Astrocyte (in vitro differentiated cells and primary cell): ENCODE measurements around the gene FOXB1.

Source experiments
- EZH2 ChIP-seq: IDR thresholded peaks from 2 replicates; pipeline ENCODE4 v1.6.1; 2012; ENCODE audit warnings: mild to moderate bottlenecking, low read length, inconsistent platforms; ENCODE audit not compliant: insufficient read depth
- TF ChIP-seq, protein P1 (sequence below): IDR thresholded peaks from 2 replicates; pipeline ENCODE4 v1.5.1; 2011; ENCODE audit warnings: low read depth, mild to moderate bottlenecking, inconsistent platforms, low read length, moderate library complexity; ENCODE audit not compliant: insufficient read depth

- TF ChIP-seq, protein P1, sequence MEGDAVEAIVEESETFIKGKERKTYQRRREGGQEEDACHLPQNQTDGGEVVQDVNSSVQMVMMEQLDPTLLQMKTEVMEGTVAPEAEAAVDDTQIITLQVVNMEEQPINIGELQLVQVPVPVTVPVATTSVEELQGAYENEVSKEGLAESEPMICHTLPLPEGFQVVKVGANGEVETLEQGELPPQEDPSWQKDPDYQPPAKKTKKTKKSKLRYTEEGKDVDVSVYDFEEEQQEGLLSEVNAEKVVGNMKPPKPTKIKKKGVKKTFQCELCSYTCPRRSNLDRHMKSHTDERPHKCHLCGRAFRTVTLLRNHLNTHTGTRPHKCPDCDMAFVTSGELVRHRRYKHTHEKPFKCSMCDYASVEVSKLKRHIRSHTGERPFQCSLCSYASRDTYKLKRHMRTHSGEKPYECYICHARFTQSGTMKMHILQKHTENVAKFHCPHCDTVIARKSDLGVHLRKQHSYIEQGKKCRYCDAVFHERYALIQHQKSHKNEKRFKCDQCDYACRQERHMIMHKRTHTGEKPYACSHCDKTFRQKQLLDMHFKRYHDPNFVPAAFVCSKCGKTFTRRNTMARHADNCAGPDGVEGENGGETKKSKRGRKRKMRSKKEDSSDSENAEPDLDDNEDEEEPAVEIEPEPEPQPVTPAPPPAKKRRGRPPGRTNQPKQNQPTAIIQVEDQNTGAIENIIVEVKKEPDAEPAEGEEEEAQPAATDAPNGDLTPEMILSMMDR: no peak
- no peak for TF ChIP-seq EZH2
Measured at GRCh38 chr15:59966262-59966661, 37.8 kb upstream of the FOXB1 start.
